ENCODE measurements around the gene ABCC10. TPM values are rescaled to one million over a fixed set of nuclear protein-coding genes. Genes with fewer than 3 reads are reported as not detected.

Gene ABCC10
- total RNA-seq, 1 experiment from 2014 or later = 25.5 TPM

- Mint-ChIP-seq H3K36me3 (no peaks in the 10 kb centered on the region), H3K9me3 (no peaks in the 10 kb centered on the region), H3K4me1 (peaks cover 36% of the 10 kb centered on the region), H3K27me3 (ENCODE audit: low read depth) (no peaks in the 10 kb centered on the region; the same call in 1 of the 2 replicates), H3K4me3 (no peak overlapping the region), H3K27ac (no peak overlapping the region)
- DNase-seq (ENCODE audit: low spot score) = no peak
- ATAC-seq = no peak
- TF ChIP-seq FOXJ3 (CRISPR knock-in tag; IDR thresholded peaks at IDR 0.05; ENCODE audit: borderline replicate concordance) = no peak
- no peak for TF ChIP-seq ZNF416 (CRISPR knock-in tag; IDR thresholded peaks at IDR 0.05)
- TF ChIP-seq GRHL2 (CRISPR knock-in tag; IDR thresholded peaks at IDR 0.05; ENCODE audit: insufficient replicate concordance, severe bottlenecking) = no peak
- TF ChIP-seq HMGXB4 (CRISPR knock-in tag; IDR thresholded peaks at IDR 0.05) = no peak
- no peak for TF ChIP-seq SOX15 (CRISPR knock-in tag; IDR thresholded peaks at IDR 0.05)
- TF ChIP-seq ZNF425 (CRISPR knock-in tag; conservative IDR thresholded peaks at IDR 0.05) = no peak
- CTCF ChIA-PET = interaction anchor here (0.6 to 2.7 kb wide), 7 partner anchors 9 to 485 kb away, joined by 3 to 12 read pairs (median 5); partner anchors contain the start of gene LRRC73
- POLR2A ChIA-PET = no interaction called here
These were observed 31.6 kb upstream of the ABCC10 start for GRCh38 chr6:43395776-43396175.

- no peaks in the 10 kb centered on the region; the same call in 1 of the 2 replicates for H3K27me3 Mint-ChIP-seq (ENCODE audit: low read depth)
- DNase-seq (ENCODE audit: low spot score) (no peak), ATAC-seq (peak; percentile 59; the same call in 1 of the 2 replicates)
- CTCF ChIA-PET = interaction anchor here (0.6 to 2.7 kb wide), 8 partner anchors 10 to 114 kb away, joined by 3 to 12 read pairs (median 6); partner anchors contain the start of genes DLK2 and LRRC73
- H3K9me3 Mint-ChIP-seq = no peaks in the 10 kb centered on the region
- H3K4me1 Mint-ChIP-seq = peaks cover 29% of the 10 kb centered on the region
- POLR2A ChIA-PET = no interaction called here
- no peak overlapping the region for H3K4me3 Mint-ChIP-seq
- peak overlapping the region; percentile 38; the same call in 1 of the 2 replicates for H3K27ac Mint-ChIP-seq
- H3K36me3 Mint-ChIP-seq = no peaks in the 10 kb centered on the region
- TF ChIP-seq FOXP1 (CRISPR knock-in tag; IDR thresholded peaks at IDR 0.05; ENCODE audit: borderline replicate concordance) = no peak
- no peak for TF ChIP-seq NFATC4 (CRISPR knock-in tag; IDR thresholded peaks at IDR 0.05)
- TF ChIP-seq FOXK1 (CRISPR knock-in tag; IDR thresholded peaks at IDR 0.05) = no peak
- no peak for TF ChIP-seq ZNF423 (CRISPR knock-in tag; IDR thresholded peaks at IDR 0.05)
- TF ChIP-seq ZNF138 (CRISPR knock-in tag; conservative IDR thresholded peaks at IDR 0.05) = no peak
- TF ChIP-seq IRF1 (CRISPR knock-in tag; IDR thresholded peaks at IDR 0.05) = no peak
- no peak for TF ChIP-seq NR1H2 (CRISPR knock-in tag; IDR thresholded peaks at IDR 0.05)
- no peak for TF ChIP-seq EMX1 (CRISPR knock-in tag; IDR thresholded peaks at IDR 0.05)
- TF ChIP-seq NR3C1 (CRISPR knock-in tag; conservative IDR thresholded peaks at IDR 0.05; ENCODE audit: low read depth) = no peak
- TF ChIP-seq ZMAT4 (CRISPR knock-in tag; IDR thresholded peaks at IDR 0.05) = no peak
- no peak for TF ChIP-seq ESRRA (CRISPR knock-in tag; IDR thresholded peaks at IDR 0.05; ENCODE audit: borderline replicate concordance)
- TF ChIP-seq TEAD4 (CRISPR knock-in tag; IDR thresholded peaks at IDR 0.05) = no peak
- no peak for TF ChIP-seq RELA (CRISPR knock-in tag; IDR thresholded peaks at IDR 0.05; ENCODE audit: borderline replicate concordance)
- no peak for TF ChIP-seq CREB1 (CRISPR knock-in tag; IDR thresholded peaks at IDR 0.05)
- no peak for TF ChIP-seq ZNF263 (CRISPR knock-in tag; IDR thresholded peaks at IDR 0.05; ENCODE audit: low read depth)
- TF ChIP-seq USF1 (CRISPR knock-in tag; IDR thresholded peaks at IDR 0.05) = no peak
- no peak for TF ChIP-seq E2F1 (CRISPR knock-in tag; IDR thresholded peaks at IDR 0.05)
- no peak for TF ChIP-seq ZNF425 (CRISPR knock-in tag; conservative IDR thresholded peaks at IDR 0.05)
These were observed 30.8 kb upstream of the ABCC10 start for GRCh38 chr6:43396408-43397149.
